Peyer's patch (tissue), 4 donors: ENCODE results near the gene EXOC4.

Source experiments
- POLR2A ChIP-seq, 2 donors: fragments of 450-650 bp; IDR thresholded peaks; one replicate each; pipeline ENCODE4 v1.5.1; 2017; ENCODE audit warnings: antibody characterized with exemption in 2 of 2, mild to moderate bottlenecking in 2 of 2, moderate library complexity in 2 of 2
- TF ChIP-seq, protein P1 (sequence below), 6 experiments: fragments of 450-650 bp in 4 of 6; fragments of 200-600 bp in 2 of 6; sonication (generic) in 1 of 6; IDR thresholded peaks; one replicate each; pipeline ENCODE4 v1.5.1; 2017 to 2019; ENCODE audit warnings: antibody characterized with exemption in 6 of 6, mild to moderate bottlenecking in 3 of 6, moderate library complexity in 1 of 6

DNA sequence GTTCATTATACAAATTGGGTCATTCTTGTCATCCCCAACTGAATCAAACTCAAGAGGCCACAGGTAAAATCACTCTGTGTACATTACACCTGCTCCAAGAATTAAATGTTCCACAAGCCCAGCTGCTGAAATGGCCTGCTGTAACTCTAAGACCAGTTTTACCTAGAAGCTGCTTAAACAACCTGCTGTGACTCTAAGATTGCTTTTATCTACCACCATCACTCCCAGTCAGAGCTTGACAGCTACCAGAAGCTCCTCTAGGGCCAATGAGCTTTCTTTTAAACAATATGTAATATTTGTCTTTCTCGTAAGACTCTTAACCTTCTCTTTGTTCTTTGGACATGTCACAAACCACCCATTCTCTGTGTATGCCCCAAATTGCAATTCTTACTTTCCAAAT, 732.4 kb downstream of the EXOC4 start:
- no peak for TF ChIP-seq POLR2A (IDR thresholded peaks at IDR 0.05)
- TF ChIP-seq, protein P1, sequence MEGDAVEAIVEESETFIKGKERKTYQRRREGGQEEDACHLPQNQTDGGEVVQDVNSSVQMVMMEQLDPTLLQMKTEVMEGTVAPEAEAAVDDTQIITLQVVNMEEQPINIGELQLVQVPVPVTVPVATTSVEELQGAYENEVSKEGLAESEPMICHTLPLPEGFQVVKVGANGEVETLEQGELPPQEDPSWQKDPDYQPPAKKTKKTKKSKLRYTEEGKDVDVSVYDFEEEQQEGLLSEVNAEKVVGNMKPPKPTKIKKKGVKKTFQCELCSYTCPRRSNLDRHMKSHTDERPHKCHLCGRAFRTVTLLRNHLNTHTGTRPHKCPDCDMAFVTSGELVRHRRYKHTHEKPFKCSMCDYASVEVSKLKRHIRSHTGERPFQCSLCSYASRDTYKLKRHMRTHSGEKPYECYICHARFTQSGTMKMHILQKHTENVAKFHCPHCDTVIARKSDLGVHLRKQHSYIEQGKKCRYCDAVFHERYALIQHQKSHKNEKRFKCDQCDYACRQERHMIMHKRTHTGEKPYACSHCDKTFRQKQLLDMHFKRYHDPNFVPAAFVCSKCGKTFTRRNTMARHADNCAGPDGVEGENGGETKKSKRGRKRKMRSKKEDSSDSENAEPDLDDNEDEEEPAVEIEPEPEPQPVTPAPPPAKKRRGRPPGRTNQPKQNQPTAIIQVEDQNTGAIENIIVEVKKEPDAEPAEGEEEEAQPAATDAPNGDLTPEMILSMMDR (IDR thresholded peaks at IDR 0.05) = no peak
